ENCODE measurements around the gene CLEC10A. TPM values are rescaled to one million over a fixed set of nuclear protein-coding genes. Genes with fewer than 3 reads are reported as not detected.

The CLEC10A gene
- total and polyA plus RNA-seq, 2 experiments from 2014 or later, result not detected

- H3F3A ChIP-seq (ENCODE audit: insufficient read depth), result no peaks in the 10 kb centered on the region
- in situ Hi-C loops (cut with MboI), result no loop called here
- H3K36me3 ChIP-seq (ENCODE audit: low read depth), result no peaks in the 10 kb centered on the region
- DNase-seq, result no peak
- 14 to 27% methylated on average over 2 to 3 of the region's 3 CpGs for WGBS, 2 experiments (ENCODE audit: low coverage in 1 of 2, low lambda C conversion rate in 2 of 2, missing lambda C conversion rate in 2 of 2)
- no peak overlapping the region for H3K4me2 ChIP-seq (ENCODE audit: unreplicated experiment)
- no peak overlapping the region for H3K27ac ChIP-seq
- H3K9me2 ChIP-seq (ENCODE audit: insufficient read depth), result no peaks in the 10 kb centered on the region
- no peaks in the 10 kb centered on the region for H4K20me1 ChIP-seq (ENCODE audit: insufficient read depth)
- no peak overlapping the region for H3K4me3 ChIP-seq
- no peaks in the 10 kb centered on the region for H3K79me2 ChIP-seq (ENCODE audit: insufficient read depth)
- peaks cover 8% of the 10 kb centered on the region; the same call in 1 of the 2 replicates for H3K27me3 ChIP-seq (replicated peaks; ENCODE audit: insufficient read depth)
- H3K9me3 ChIP-seq (ENCODE audit: low read depth), result no peaks in the 10 kb centered on the region
- TF ChIP-seq EZH2 (IDR thresholded peaks at IDR 0.05; ENCODE audit: insufficient read depth, poor library complexity, severe bottlenecking), result no peak
- no peak for TF ChIP-seq EZH2phosphoT487 (IDR thresholded peaks at IDR 0.05; ENCODE audit: insufficient read depth, low read depth)
- no peak overlapping the region for H2AFZ ChIP-seq
- H3K4me1 ChIP-seq (ENCODE audit: insufficient read depth), result no peaks in the 10 kb centered on the region
- H3K9ac ChIP-seq, result no peak overlapping the region
Measured at GRCh38 chr17:7070712-7071111, 9.3 kb downstream of the CLEC10A start.

- Histone ChIP-seq H3K4me2 (ENCODE audit: unreplicated experiment) (no peak overlapping the region), H3K4me1 (ENCODE audit: insufficient read depth) (no peaks in the 10 kb centered on the region), H3K27me3 (replicated peaks; ENCODE audit: insufficient read depth) (peaks cover 11% of the 10 kb centered on the region; the same call in 1 of the 2 replicates), H3K9me2 (ENCODE audit: insufficient read depth) (no peaks in the 10 kb centered on the region), H2AFZ (no peak overlapping the region), H3K9me3 (ENCODE audit: low read depth) (no peaks in the 10 kb centered on the region), H3K9ac (no peak overlapping the region), H3K79me2 (ENCODE audit: insufficient read depth) (no peaks in the 10 kb centered on the region), H3K27ac (no peak overlapping the region), H3K36me3 (ENCODE audit: low read depth) (no peaks in the 10 kb centered on the region), H3F3A (ENCODE audit: insufficient read depth) (no peaks in the 10 kb centered on the region), H3K4me3 (no peak overlapping the region), H4K20me1 (ENCODE audit: insufficient read depth) (no peaks in the 10 kb centered on the region)
- TF ChIP-seq EZH2phosphoT487 (IDR thresholded peaks at IDR 0.05; ENCODE audit: insufficient read depth, low read depth), result no peak
- TF ChIP-seq EZH2 (IDR thresholded peaks at IDR 0.05; ENCODE audit: insufficient read depth, poor library complexity, severe bottlenecking), result no peak
- WGBS, 2 experiments (ENCODE audit: low coverage in 1 of 2, low lambda C conversion rate in 2 of 2, missing lambda C conversion rate in 2 of 2), result 0% methylated on average over 1 of the region's 1 CpG
- DNase-seq, result no peak
- in situ Hi-C loops (cut with MboI), result no loop called here
Measured at GRCh38 chr17:7068268-7068667, 11.8 kb downstream of the CLEC10A start.

- Histone ChIP-seq H4K20me1 (ENCODE audit: insufficient read depth) (no peaks in the 10 kb centered on the region), H3K9me2 (ENCODE audit: insufficient read depth) (no peaks in the 10 kb centered on the region), H3K4me3 (no peak overlapping the region), H3F3A (ENCODE audit: insufficient read depth) (no peaks in the 10 kb centered on the region), H3K27ac (no peak overlapping the region), H3K4me2 (ENCODE audit: unreplicated experiment) (no peak overlapping the region), H3K27me3 (replicated peaks; ENCODE audit: insufficient read depth) (peaks cover 10% of the 10 kb centered on the region; the same call in 1 of the 2 replicates), H3K9me3 (ENCODE audit: low read depth) (no peaks in the 10 kb centered on the region), H3K9ac (no peak overlapping the region), H2AFZ (no peak overlapping the region), H3K4me1 (ENCODE audit: insufficient read depth) (no peaks in the 10 kb centered on the region), H3K36me3 (ENCODE audit: low read depth) (no peaks in the 10 kb centered on the region), H3K79me2 (ENCODE audit: insufficient read depth) (no peaks in the 10 kb centered on the region)
- in situ Hi-C loops (cut with MboI), result no loop called here
- TF ChIP-seq EZH2 (IDR thresholded peaks at IDR 0.05; ENCODE audit: insufficient read depth, poor library complexity, severe bottlenecking), result no peak
- 10 to 29% methylated on average over 1 of the region's 1 CpG for WGBS, 2 experiments (ENCODE audit: low coverage in 1 of 2, low lambda C conversion rate in 2 of 2, missing lambda C conversion rate in 2 of 2)
- DNase-seq, result no peak
Measured at GRCh38 chr17:7067198-7067597, 12.9 kb downstream of the CLEC10A start.

DNA sequence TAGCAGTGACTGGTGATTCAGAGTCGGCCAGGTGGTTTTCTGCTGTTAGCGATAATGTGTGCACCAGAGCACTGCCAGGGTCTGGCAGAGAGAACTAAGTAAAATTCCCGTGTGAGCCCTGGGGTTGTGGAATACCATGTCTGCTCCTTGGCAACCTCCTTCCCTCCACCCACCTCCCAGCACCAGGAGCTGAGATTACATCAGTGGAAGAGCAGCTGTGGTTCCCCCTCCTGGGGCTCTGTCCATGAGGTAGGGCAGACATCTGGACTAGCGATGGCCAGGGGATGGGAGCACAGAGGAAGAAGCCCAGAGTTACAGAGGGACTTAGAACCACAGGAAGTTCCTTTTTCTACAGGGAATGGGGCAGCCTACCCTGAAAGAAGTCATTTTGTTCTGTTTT lies 15.8 kb downstream of the CLEC10A start:
- in situ Hi-C loops (cut with MboI), result no loop called here
- DNase-seq, result peak; percentile 19

More for the DNA sequence above, 15.8 kb downstream of the CLEC10A start:
- Histone ChIP-seq H3K79me2 (ENCODE audit: insufficient read depth) (no peaks in the 10 kb centered on the region), H3K9me2 (ENCODE audit: insufficient read depth) (no peaks in the 10 kb centered on the region), H3K9ac (no peak overlapping the region), H3K27me3 (replicated peaks; ENCODE audit: insufficient read depth) (0 out of 2 replicates have a peak, but pooled peaks cover 10% of the 10 kb centered on the region), H3K4me2 (ENCODE audit: unreplicated experiment) (no peak overlapping the region), H3K4me3 (no peak overlapping the region), H3K9me3 (ENCODE audit: low read depth) (no peaks in the 10 kb centered on the region), H4K20me1 (ENCODE audit: insufficient read depth) (no peaks in the 10 kb centered on the region), H3K4me1 (ENCODE audit: insufficient read depth) (peaks cover 6% of the 10 kb centered on the region), H3K36me3 (ENCODE audit: low read depth) (no peaks in the 10 kb centered on the region), H2AFZ (no peak overlapping the region), H3K27ac (no peak overlapping the region), H3F3A (ENCODE audit: insufficient read depth) (no peaks in the 10 kb centered on the region; the same call in 1 of the 2 replicates)
- no peak for TF ChIP-seq EZH2phosphoT487 (IDR thresholded peaks at IDR 0.05; ENCODE audit: insufficient read depth, low read depth)
- TF ChIP-seq EZH2 (IDR thresholded peaks at IDR 0.05; ENCODE audit: insufficient read depth, poor library complexity, severe bottlenecking), result no peak
- WGBS, 2 experiments (ENCODE audit: low coverage in 1 of 2, low lambda C conversion rate in 2 of 2, missing lambda C conversion rate in 2 of 2), result 11 to 22% methylated on average over 4 of the region's 4 CpGs

Data from GM23248 (cell line).